Heart left ventricle (tissue), 13 donors: Measurements from ENCODE around the gene RFT1.

Experiments
- POLR2A ChIP-seq, 2 donors: fragments of 450-650 bp; IDR thresholded peaks; one replicate each; pipeline ENCODE4 v1.6.1; 2017; ENCODE audit warnings: antibody characterized with exemption in 2 of 2, mild to moderate bottlenecking in 2 of 2, moderate library complexity in 2 of 2
- TF ChIP-seq, protein P1 (sequence below), 12 donors: fragments of 200-600 bp; sonication (generic) in 4 of 12; IDR thresholded peaks; one replicate each; pipeline versions ENCODE4 v1.5.0 to v1.8.0; 2018 to 2022; ENCODE audit warnings: antibody characterized with exemption in 12 of 12, mild to moderate bottlenecking in 5 of 12
- donor health status: ischemic (EF 13 %, LVEDD 7.1; RV severe dilation, severe dysfunction).
- donor health status: DM: no; HTN: yes; CAD: no.
- donor health status: DM: no; HTN: no; CAD: no.
- donor health status: ischemic (EF 25% LVEDD 6.9; RV normal size, moderate dysfunction).
- donor health status: ischemic (EF 25% LVEDD 5.7; RV mildly dilated, moderate dysfunction).
- donor health status: ischemic (EF 35%, LVEDD 5.7; RV mildly dilated, moderate dysfunction).
- donor health status: nonischemic (EF 11% LVEDD 7.7; RV severe dilation, severe dysfunction).
- donor health status: DM: yes; HTN: yes; CAD: no.
- donor health status: PGD.
- donor health status: ischemic (EF 29% LVEDD 5.4; RV normal size, mild dysfunction).
- donor health status: nonischemic (EF 23%, LVEDD 6.1; RV moderate dilation, normal function).

DNA sequence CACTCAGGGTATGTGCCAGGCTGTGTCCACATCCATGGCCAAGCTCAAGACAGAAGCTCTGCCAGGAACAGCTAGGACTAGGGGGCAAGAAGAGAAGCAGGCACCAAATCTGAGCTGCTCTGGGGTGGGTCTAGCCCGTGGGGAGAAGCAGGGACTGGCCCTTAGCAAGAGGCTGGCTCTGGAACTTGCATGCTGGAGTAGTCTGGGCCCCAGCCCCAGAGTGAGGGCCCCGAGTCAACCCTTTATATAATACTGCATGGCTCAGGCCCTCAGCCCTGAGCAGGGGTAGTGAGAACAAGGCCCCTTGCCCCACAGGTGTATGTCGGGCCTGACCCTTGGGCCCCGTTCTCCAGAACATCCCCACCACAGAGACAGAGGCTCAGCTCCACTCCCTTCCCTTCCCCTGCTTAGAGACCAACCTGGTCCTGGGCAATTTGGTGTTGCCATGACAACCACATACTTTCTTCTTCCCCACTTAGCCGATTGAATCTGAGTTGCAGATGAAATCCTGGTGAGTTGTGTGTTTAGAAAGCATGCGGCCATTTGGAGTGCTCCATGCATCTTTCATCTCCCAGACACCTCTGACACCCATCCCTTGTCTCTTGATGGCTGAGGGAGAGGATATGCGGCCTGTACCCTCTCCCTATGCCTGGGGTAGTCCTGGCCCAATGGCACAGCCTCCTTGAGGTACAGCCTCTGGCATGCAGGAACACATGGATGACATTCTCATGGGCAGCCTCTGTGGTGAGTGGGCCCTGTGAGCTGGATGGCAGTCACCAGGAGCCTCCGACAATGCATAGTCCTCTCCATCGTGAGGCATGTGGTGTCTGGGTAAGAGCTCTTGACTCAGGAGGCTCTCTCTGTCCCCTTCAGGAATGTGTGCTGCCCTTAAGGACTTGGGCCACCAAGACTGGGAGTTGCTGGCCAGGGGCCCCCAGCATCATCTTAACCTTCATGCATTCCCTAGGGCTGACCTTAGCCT lies 55.2 kb downstream of the RFT1 start:
- TF ChIP-seq, protein P1, sequence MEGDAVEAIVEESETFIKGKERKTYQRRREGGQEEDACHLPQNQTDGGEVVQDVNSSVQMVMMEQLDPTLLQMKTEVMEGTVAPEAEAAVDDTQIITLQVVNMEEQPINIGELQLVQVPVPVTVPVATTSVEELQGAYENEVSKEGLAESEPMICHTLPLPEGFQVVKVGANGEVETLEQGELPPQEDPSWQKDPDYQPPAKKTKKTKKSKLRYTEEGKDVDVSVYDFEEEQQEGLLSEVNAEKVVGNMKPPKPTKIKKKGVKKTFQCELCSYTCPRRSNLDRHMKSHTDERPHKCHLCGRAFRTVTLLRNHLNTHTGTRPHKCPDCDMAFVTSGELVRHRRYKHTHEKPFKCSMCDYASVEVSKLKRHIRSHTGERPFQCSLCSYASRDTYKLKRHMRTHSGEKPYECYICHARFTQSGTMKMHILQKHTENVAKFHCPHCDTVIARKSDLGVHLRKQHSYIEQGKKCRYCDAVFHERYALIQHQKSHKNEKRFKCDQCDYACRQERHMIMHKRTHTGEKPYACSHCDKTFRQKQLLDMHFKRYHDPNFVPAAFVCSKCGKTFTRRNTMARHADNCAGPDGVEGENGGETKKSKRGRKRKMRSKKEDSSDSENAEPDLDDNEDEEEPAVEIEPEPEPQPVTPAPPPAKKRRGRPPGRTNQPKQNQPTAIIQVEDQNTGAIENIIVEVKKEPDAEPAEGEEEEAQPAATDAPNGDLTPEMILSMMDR (IDR thresholded peaks at IDR 0.05): no peak
- TF ChIP-seq POLR2A (IDR thresholded peaks at IDR 0.05): no peak
